ENCODE data around the gene FAR2.
"Not testable (repeated sequence)": the region's sequence is repeated elsewhere in the genome, so short reads cannot be mapped to it uniquely, and the experiment has no call there.

The FAR2 gene

DNA sequence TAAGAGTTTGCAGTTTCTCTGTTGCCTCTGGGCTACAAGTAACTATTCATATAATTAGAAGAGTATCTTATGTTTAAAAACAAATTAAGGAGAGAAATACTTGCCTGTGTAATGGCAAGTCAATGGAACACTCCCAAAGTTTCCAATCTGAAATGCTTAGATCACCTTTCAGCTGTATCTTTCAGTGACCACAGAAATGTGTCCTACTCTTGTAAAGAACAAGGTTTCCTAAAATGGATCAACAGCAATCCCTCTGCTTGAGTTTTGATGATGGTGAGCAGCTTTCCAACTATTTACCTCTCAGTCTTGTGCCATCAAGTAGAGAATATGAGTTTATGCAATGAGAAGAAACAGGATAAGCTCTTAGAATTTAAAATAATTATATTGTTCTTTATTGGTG is 139.0 kb downstream of the FAR2 start:
- H3K4me1 ChIP-seq (ENCODE audit: control insufficient read depth, insufficient read depth, low read length), result no peaks in the 10 kb centered on the region
- no peak overlapping the region for H3K4me3 ChIP-seq (ENCODE audit: low read depth, low read length)
- CTCF ChIA-PET, result interaction anchor here (1.1 kb wide), 1 partner anchor 29 kb away, joined by 3 read pairs; no protein-coding TSS in a partner anchor
- no peaks in the 10 kb centered on the region for H3K9me3 ChIP-seq (ENCODE audit: control insufficient read depth, insufficient read depth, low read depth, low read length)
- POLR2A ChIA-PET, result no interaction called here
- H3K27ac ChIP-seq (ENCODE audit: extremely low read depth, low read depth, low read length), result no peak overlapping the region
- no peak for TF ChIP-seq ZNF426 (tag by site-specific recombination; IDR thresholded peaks at IDR 0.05)
- TF ChIP-seq, protein P1, sequence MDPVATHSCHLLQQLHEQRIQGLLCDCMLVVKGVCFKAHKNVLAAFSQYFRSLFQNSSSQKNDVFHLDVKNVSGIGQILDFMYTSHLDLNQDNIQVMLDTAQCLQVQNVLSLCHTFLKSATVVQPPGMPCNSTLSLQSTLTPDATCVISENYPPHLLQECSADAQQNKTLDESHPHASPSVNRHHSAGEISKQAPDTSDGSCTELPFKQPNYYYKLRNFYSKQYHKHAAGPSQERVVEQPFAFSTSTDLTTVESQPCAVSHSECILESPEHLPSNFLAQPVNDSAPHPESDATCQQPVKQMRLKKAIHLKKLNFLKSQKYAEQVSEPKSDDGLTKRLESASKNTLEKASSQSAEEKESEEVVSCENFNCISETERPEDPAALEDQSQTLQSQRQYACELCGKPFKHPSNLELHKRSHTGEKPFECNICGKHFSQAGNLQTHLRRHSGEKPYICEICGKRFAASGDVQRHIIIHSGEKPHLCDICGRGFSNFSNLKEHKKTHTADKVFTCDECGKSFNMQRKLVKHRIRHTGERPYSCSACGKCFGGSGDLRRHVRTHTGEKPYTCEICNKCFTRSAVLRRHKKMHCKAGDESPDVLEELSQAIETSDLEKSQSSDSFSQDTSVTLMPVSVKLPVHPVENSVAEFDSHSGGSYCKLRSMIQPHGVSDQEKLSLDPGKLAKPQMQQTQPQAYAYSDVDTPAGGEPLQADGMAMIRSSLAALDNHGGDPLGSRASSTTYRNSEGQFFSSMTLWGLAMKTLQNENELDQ (tag by site-specific recombination; IDR thresholded peaks at IDR 0.05; ENCODE audit: low read depth), result no peak
- TF ChIP-seq ZNF610 (tag by site-specific recombination; IDR thresholded peaks at IDR 0.05; ENCODE audit: borderline replicate concordance), result no peak
- no peak for TF ChIP-seq ZNF324 (tag by site-specific recombination; IDR thresholded peaks at IDR 0.05)
- no peak for TF ChIP-seq HOXA7 (CRISPR knock-in tag; IDR thresholded peaks at IDR 0.05; ENCODE audit: borderline replicate concordance)
- TF ChIP-seq, protein P2, sequence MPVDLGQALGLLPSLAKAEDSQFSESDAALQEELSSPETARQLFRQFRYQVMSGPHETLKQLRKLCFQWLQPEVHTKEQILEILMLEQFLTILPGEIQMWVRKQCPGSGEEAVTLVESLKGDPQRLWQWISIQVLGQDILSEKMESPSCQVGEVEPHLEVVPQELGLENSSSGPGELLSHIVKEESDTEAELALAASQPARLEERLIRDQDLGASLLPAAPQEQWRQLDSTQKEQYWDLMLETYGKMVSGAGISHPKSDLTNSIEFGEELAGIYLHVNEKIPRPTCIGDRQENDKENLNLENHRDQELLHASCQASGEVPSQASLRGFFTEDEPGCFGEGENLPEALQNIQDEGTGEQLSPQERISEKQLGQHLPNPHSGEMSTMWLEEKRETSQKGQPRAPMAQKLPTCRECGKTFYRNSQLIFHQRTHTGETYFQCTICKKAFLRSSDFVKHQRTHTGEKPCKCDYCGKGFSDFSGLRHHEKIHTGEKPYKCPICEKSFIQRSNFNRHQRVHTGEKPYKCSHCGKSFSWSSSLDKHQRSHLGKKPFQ (tag by site-specific recombination; IDR thresholded peaks at IDR 0.05), result no peak
- no peak for TF ChIP-seq PRDM1 (tag by site-specific recombination; IDR thresholded peaks at IDR 0.05)
- no peak for TF ChIP-seq ZIC2 (tag by site-specific recombination; IDR thresholded peaks at IDR 0.05)
- TF ChIP-seq ZNF658 (tag by site-specific recombination; IDR thresholded peaks at IDR 0.05), result no peak
- H3K36me3 ChIP-seq (ENCODE audit: control insufficient read depth in 2 of 2, insufficient read depth in 1 of 2, low read length in 2 of 2), result no peaks in the 10 kb centered on the region

DNA sequence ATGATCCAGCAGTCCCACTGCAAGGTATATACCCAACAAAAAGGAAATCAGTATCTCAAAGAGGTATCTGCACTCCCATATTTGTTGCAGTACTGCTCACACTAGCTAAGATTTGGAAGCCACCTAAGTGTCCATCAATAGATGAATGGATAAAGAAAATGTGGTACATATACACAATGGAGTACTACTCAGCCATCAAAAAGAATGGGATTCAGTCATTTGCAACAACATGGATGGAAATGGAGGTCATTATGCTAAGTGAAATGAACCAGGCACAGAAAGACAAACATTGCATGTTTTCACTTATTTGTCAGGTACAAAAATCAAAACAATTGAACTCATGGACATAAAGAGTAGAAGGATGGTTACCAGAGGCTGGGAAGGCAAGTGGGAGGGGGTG is 141.4 kb downstream of the FAR2 start:
- H3K36me3 ChIP-seq (ENCODE audit: control insufficient read depth in 2 of 2, insufficient read depth in 1 of 2, low read length in 2 of 2); H3K9me3 ChIP-seq (ENCODE audit: control insufficient read depth, insufficient read depth, low read depth, low read length); H3K4me3 ChIP-seq (ENCODE audit: low read depth, low read length); CTCF ChIA-PET; POLR2A ChIA-PET; H3K27ac ChIP-seq (ENCODE audit: extremely low read depth, low read depth, low read length); H3K4me1 ChIP-seq (ENCODE audit: control insufficient read depth, insufficient read depth, low read length): not testable (repeated sequence)
- peak; percentile 82 for TF ChIP-seq ZNF146 (tag by site-specific recombination; IDR thresholded peaks at IDR 0.05)
- TF ChIP-seq, protein P3, sequence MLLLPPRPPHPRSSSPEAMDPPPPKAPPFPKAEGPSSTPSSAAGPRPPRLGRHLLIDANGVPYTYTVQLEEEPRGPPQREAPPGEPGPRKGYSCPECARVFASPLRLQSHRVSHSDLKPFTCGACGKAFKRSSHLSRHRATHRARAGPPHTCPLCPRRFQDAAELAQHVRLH (tag by site-specific recombination; IDR thresholded peaks at IDR 0.05), result peak; percentile 68

DNA sequence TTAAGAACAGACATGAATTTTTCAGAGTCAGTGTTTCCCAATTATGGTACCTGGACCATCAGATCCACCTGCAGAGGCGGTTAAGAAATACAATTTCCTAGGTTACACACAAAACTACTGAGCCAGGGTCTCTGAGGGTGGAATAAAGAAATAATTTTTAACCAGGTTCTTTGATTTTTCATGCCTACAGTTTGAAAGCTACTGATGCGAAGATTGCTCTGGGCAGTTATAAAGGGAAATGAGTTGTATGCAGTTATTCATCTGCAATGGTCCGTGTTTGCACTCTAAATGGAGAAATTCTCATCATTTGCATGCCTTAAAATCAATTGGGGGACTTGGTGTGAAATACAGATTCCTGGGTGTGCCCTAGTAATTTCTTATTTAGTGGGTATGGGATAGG is 142.1 kb downstream of the FAR2 start:
- Histone ChIP-seq H3K9me3 (ENCODE audit: control insufficient read depth, insufficient read depth, low read depth, low read length) (no peaks in the 10 kb centered on the region), H3K4me3 (ENCODE audit: low read depth, low read length) (no peak overlapping the region), H3K36me3 (ENCODE audit: control insufficient read depth in 2 of 2, insufficient read depth in 1 of 2, low read length in 2 of 2) (no peaks in the 10 kb centered on the region), H3K4me1 (ENCODE audit: control insufficient read depth, insufficient read depth, low read length) (no peaks in the 10 kb centered on the region), H3K27ac (ENCODE audit: extremely low read depth, low read depth, low read length) (no peak overlapping the region)
- ChIA-PET POLR2A (no interaction called here), CTCF (interaction anchor here (0.7 kb wide), 1 partner anchor 17 kb away, joined by 3 read pairs; no protein-coding TSS in a partner anchor)
- TF ChIP-seq ZNF549 (tag by site-specific recombination; IDR thresholded peaks at IDR 0.05) (no peak), ZNF600 (tag by site-specific recombination; IDR thresholded peaks at IDR 0.05) (no peak), ZNF133 (tag by site-specific recombination; IDR thresholded peaks at IDR 0.05) (no peak), SALL2 (tag by site-specific recombination; IDR thresholded peaks at IDR 0.05; ENCODE audit: borderline replicate concordance) (no peak), ZNF23 (tag by site-specific recombination; IDR thresholded peaks at IDR 0.05; ENCODE audit: borderline replicate concordance) (no peak), ZNF571 (tag by site-specific recombination; IDR thresholded peaks at IDR 0.05) (no peak), OSR2 (tag by site-specific recombination; IDR thresholded peaks at IDR 0.05) (no peak)
- TF ChIP-seq, protein P1 (tag by site-specific recombination; IDR thresholded peaks at IDR 0.05; ENCODE audit: low read depth), result no peak
- TF ChIP-seq, protein P4, sequence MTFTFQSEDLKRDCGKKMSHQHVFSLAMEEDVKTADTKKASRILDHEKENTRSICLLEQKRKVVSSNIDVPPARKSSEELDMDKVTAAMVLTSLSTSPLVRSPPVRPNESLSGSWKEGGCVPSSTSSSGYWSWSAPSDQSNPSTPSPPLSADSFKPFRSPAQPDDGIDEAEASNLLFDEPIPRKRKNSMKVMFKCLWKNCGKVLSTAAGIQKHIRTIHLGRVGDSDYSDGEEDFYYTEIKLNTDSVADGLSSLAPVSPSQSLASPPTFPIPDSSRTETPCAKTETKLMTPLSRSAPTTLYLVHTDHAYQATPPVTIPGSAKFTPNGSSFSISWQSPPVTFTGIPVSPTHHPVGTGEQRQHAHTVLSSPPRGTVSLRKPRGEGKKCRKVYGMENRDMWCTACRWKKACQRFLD (tag by site-specific recombination; IDR thresholded peaks at IDR 0.05), result no peak
- TF ChIP-seq, protein P5, sequence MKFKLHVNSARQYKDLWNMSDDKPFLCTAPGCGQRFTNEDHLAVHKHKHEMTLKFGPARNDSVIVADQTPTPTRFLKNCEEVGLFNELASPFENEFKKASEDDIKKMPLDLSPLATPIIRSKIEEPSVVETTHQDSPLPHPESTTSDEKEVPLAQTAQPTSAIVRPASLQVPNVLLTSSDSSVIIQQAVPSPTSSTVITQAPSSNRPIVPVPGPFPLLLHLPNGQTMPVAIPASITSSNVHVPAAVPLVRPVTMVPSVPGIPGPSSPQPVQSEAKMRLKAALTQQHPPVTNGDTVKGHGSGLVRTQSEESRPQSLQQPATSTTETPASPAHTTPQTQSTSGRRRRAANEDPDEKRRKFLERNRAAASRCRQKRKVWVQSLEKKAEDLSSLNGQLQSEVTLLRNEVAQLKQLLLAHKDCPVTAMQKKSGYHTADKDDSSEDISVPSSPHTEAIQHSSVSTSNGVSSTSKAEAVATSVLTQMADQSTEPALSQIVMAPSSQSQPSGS (tag by site-specific recombination; IDR thresholded peaks at IDR 0.05; ENCODE audit: low read depth), result no peak
- TF ChIP-seq, protein P6, sequence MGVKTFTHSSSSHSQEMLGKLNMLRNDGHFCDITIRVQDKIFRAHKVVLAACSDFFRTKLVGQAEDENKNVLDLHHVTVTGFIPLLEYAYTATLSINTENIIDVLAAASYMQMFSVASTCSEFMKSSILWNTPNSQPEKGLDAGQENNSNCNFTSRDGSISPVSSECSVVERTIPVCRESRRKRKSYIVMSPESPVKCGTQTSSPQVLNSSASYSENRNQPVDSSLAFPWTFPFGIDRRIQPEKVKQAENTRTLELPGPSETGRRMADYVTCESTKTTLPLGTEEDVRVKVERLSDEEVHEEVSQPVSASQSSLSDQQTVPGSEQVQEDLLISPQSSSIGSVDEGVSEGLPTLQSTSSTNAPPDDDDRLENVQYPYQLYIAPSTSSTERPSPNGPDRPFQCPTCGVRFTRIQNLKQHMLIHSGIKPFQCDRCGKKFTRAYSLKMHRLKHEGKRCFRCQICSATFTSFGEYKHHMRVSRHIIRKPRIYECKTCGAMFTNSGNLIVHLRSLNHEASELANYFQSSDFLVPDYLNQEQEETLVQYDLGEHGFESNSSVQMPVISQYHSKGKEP (tag by site-specific recombination; IDR thresholded peaks at IDR 0.05), result no peak
